ENCODE data around the gene RNPEP. TPM values are rescaled to one million over a fixed set of nuclear protein-coding genes. Genes with fewer than 3 reads are reported as not detected.
"Not testable (repeated sequence)": the region's sequence is repeated elsewhere in the genome, so short reads cannot be mapped to it uniquely, and the experiment has no call there.

Gene RNPEP
- total and polyA plus RNA-seq, 2 of the 8 experiments (the other 6 are each of a cell fraction or from before 2014, with no cell fraction given): 34.1 to 51.1 TPM

- H3K36me3 ChIP-seq (ENCODE audit: control insufficient read depth in 2 of 4, insufficient read depth in 4 of 4, low read length in 3 of 4); H2BK5ac ChIP-seq (ENCODE audit: low read depth, low read length); H2BK120ac ChIP-seq (replicated peaks; ENCODE audit: low read depth, low read length); DNase-seq (ENCODE audit: low read depth in 1 of 2, low spot score in 2 of 2); H2AFZ ChIP-seq (ENCODE audit: low read length); H3K9me3 ChIP-seq (ENCODE audit: insufficient read depth in 2 of 2, low read depth in 1 of 2, low read length in 1 of 2); H3K4me1 ChIP-seq (replicated peaks in 1 of 4; ENCODE audit: control insufficient read depth in 3 of 4, insufficient read depth in 4 of 4, low read length in 3 of 4); H3K79me1 ChIP-seq (ENCODE audit: low read depth, low read length); H3K4me2 ChIP-seq (ENCODE audit: insufficient read depth in 1 of 2, low read depth in 2 of 2, low read length in 2 of 2); FAIRE-seq; H2BK15ac ChIP-seq (ENCODE audit: low read length); H3K23me2 ChIP-seq (ENCODE audit: low read depth, low read length); H4K5ac ChIP-seq (ENCODE audit: insufficient read length, low read depth, low read length); H3K23ac ChIP-seq (ENCODE audit: insufficient read length); H3K27me3 ChIP-seq (replicated peaks in 1 of 4; ENCODE audit: control insufficient read depth in 3 of 4, extremely low read depth in 1 of 4, insufficient read depth in 3 of 4, low read length in 3 of 4); H3K27ac ChIP-seq (ENCODE audit: low read depth, low read length); H2AK5ac ChIP-seq (ENCODE audit: low read depth, low read length); H3K4ac ChIP-seq (replicated peaks; ENCODE audit: insufficient read length, low read depth, low read length); H2BK20ac ChIP-seq (ENCODE audit: low read length); H2BK12ac ChIP-seq (ENCODE audit: low read depth, low read length); H4K20me1 ChIP-seq (replicated peaks in 1 of 2; ENCODE audit: control insufficient read depth in 1 of 2, insufficient read depth in 2 of 2, low read length in 2 of 2); H4K91ac ChIP-seq (replicated peaks; ENCODE audit: insufficient read length, low read length); H3K79me2 ChIP-seq (ENCODE audit: control insufficient read depth in 1 of 2, insufficient read depth in 2 of 2, low read length in 2 of 2); H3K14ac ChIP-seq (ENCODE audit: insufficient read length); H3K9ac ChIP-seq (replicated peaks in 1 of 4; ENCODE audit: extremely low read depth in 1 of 4, low read depth in 3 of 4, low read length in 3 of 4); H3K4me3 ChIP-seq (ENCODE audit: extremely low read depth in 1 of 4, insufficient read depth in 2 of 4, low read depth in 3 of 4, low read length in 4 of 4); H4K8ac ChIP-seq (ENCODE audit: extremely low read depth, insufficient read depth, low read length); H3K56ac ChIP-seq (replicated peaks; ENCODE audit: insufficient read length, low read depth, low read length); H3K18ac ChIP-seq (ENCODE audit: extremely low read depth, low read length): not testable (repeated sequence)
- ChIA-PET CTCF (ENCODE audit: partially characterized antibody) (interaction anchor here (0.6 to 1.7 kb wide), 2 partner anchors 63 to 65 kb away, joined by 3 to 7 read pairs; no protein-coding TSS in a partner anchor), POLR2A (ENCODE audit: partially characterized antibody) (interaction anchor here (3.2 kb wide), 1 partner anchor 44 kb away, joined by 10 read pairs; the partner anchor contains the start of gene ELF3)
- 93% methylated on average over 4 of the region's 4 CpGs; no CpG with 5 or more reads in 1 of the 2 experiments for whole genome bisulfite sequencing, 2 experiments (ENCODE audit: extremely low coverage in 1 of 2, insufficient coverage in 1 of 2, insufficient read length in 1 of 2, insufficient replicate concordance in 2 of 2, low coverage in 1 of 2, low lambda C conversion rate in 2 of 2, missing lambda C conversion rate in 1 of 2)
These were observed 72.2 kb downstream of the RNPEP start for GRCh38 chr1:202054673-202055072.

Small RNAs within 50 kb of the gene (microRNA-seq; reads per million reads assigned to microRNA genes)
- 0 to 0.69 reads per million in 2 experiments for gene MIR6740 (ENCODE audit: borderline microRNAs expressed in 2 of 2, borderline number of aligned reads in 2 of 2, borderline replicate concordance in 1 of 2)

Small RNAs within 50 kb of the gene (small RNA-seq; reads per million reads assigned to genes)
- gene AL691482.1 (ENCODE audit: insufficient read depth): not detected
- not detected for gene AL691482.2 (ENCODE audit: insufficient read depth)
- 0.69 reads per million for gene MIR6740 (ENCODE audit: insufficient read depth)
- not detected for gene RF00156 (ENCODE audit: insufficient read depth)

Other genes with a start within 250 kb of the RNPEP start
- 122 and 124 TPM in 2 replicates for gene IPO9, start 153.5 kb upstream of the RNPEP start, total RNA-seq (2021; fragmentation: NEBNext Ultra II Directional; extraction: Animal tissue kit (Norgen Biotek cat#: 25700))
- gene IPO9, start 153.5 kb upstream of the RNPEP start, polyA plus RNA-seq (2011; rRNA removed): 60.4 and 61.0 TPM in 2 replicates
- gene SHISA4, start 93.8 kb upstream of the RNPEP start, total RNA-seq (2021; fragmentation: NEBNext Ultra II Directional; extraction: Animal tissue kit (Norgen Biotek cat#: 25700)): 7.8 and 9.0 TPM in 2 replicates
- gene SHISA4, start 93.8 kb upstream of the RNPEP start, polyA plus RNA-seq (2011; rRNA removed): 28.9 and 36.0 TPM in 2 replicates
- 0.82 and 1.4 TPM in 2 replicates for gene LMOD1, start 36.1 kb upstream of the RNPEP start, total RNA-seq (2021; fragmentation: NEBNext Ultra II Directional; extraction: Animal tissue kit (Norgen Biotek cat#: 25700))
- 0.77 and 1.3 TPM in 2 replicates for gene LMOD1, start 36.1 kb upstream of the RNPEP start, polyA plus RNA-seq (2011; rRNA removed)
- 54.3 and 57.1 TPM in 2 replicates for gene TIMM17A, start 27.1 kb upstream of the RNPEP start, total RNA-seq (2021; fragmentation: NEBNext Ultra II Directional; extraction: Animal tissue kit (Norgen Biotek cat#: 25700))
- 15.9 and 30.3 TPM in 2 replicates for gene TIMM17A, start 27.1 kb upstream of the RNPEP start, polyA plus RNA-seq (2011; rRNA removed)
- gene ELF3, start 27.9 kb downstream of the RNPEP start, total RNA-seq (2021; fragmentation: NEBNext Ultra II Directional; extraction: Animal tissue kit (Norgen Biotek cat#: 25700)): 15.6 and 17.3 TPM in 2 replicates
- gene ELF3, start 27.9 kb downstream of the RNPEP start, polyA plus RNA-seq (2011; rRNA removed): 25.0 and 32.0 TPM in 2 replicates
- gene GPR37L1, start 140.3 kb downstream of the RNPEP start, total RNA-seq (2021; fragmentation: NEBNext Ultra II Directional; extraction: Animal tissue kit (Norgen Biotek cat#: 25700)): 0.08 and 0.13 TPM in 2 replicates
- gene GPR37L1, start 140.3 kb downstream of the RNPEP start, polyA plus RNA-seq (2011; rRNA removed): 0.23 and 0.25 TPM in 2 replicates
- gene ARL8A, start 162.1 kb downstream of the RNPEP start, total RNA-seq (2021; fragmentation: NEBNext Ultra II Directional; extraction: Animal tissue kit (Norgen Biotek cat#: 25700)): 58.7 and 59.0 TPM in 2 replicates
- 40.3 and 41.7 TPM in 2 replicates for gene ARL8A, start 162.1 kb downstream of the RNPEP start, polyA plus RNA-seq (2011; rRNA removed)
- gene PTPN7, start 178.0 kb downstream of the RNPEP start, total RNA-seq (2021; fragmentation: NEBNext Ultra II Directional; extraction: Animal tissue kit (Norgen Biotek cat#: 25700)): not detected in 2 replicates
- 0.20 TPM in 2 replicates for gene PTPN7, start 178.0 kb downstream of the RNPEP start, polyA plus RNA-seq (2011; rRNA removed)
- gene LGR6, start 211.2 kb downstream of the RNPEP start, total RNA-seq (2021; fragmentation: NEBNext Ultra II Directional; extraction: Animal tissue kit (Norgen Biotek cat#: 25700)): 0.50 and 1.1 TPM in 2 replicates
- 1.0 and 1.3 TPM in 2 replicates for gene LGR6, start 211.2 kb downstream of the RNPEP start, polyA plus RNA-seq (2011; rRNA removed)